Stimulated activated CD8-positive, alpha-beta memory T cell treated with anti-CD3 and anti-CD28 coated beads, Interleukin-2, amount 100 ng/mL, for 48 hours (primary cell): ENCODE data around the gene DESI1.
"Not testable (repeated sequence)": the region's sequence is repeated elsewhere in the genome, so short reads cannot be mapped to it uniquely, and the experiment has no call there.

Source experiments
- DNase-seq, 2 donors: peaks; one replicate each; pipeline ENCODE4 v3.0.0-alpha.2; 2020; ENCODE audit warnings: low read depth in 2 of 2

The DESI1 gene

GRCh38 chr22:41634610-41635009 lies 13.8 kb upstream of the DESI1 start:
- DNase-seq: not testable (repeated sequence)

DNA sequence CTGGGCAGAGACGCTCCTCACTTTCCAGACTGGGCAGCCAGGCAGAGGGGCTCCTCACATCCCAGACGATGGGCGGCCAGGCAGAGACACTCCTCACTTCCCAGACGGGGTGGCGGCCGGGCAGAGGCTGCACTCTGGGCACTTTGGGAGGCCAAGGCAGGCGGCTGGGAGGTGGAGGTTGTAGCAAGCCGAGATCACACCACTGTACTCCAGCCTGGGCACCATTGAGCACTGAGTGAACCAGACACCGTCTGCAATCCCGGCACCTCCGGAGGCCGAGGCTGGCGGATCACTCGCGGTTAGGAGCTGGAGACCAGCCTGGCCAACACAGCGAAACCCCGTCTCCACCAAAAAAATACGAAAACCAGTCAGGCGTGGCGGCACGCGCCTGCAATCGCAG lies 10.8 kb upstream of the DESI1 start:
- not testable (repeated sequence) for DNase-seq

GRCh38 chr22:41631115-41631514 lies 10.3 kb upstream of the DESI1 start:
- DNase-seq: not testable (repeated sequence)

DNA sequence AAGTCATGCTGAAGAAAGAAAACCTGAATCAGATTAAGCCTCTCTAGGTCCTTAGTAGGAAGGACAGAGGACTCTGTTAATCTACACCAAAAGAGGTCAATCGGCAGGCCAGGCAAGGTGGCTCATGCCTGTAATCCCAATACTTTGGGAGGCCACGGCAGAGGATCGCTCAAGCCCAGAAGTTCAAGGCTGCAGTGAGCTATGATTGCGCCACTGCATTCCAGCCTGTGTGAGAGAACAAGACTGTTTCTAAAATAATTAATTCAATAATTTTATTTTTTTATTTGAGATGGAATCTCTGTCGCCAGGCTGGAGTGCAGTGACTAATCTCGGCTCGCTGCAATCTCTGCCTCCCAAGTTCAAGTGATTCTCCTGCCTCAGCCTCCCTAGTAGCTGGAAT lies 4.7 kb upstream of the DESI1 start:
- DNase-seq: no peak

GRCh38 chr22:41621911-41622179 lies 1.0 kb upstream of the DESI1 start:
- DNase-seq: no peak

GRCh38 chr22:41621099-41621910 lies 462 bp upstream of the DESI1 start, which contains the start of gene XRCC6:
XRCC6 (plus strand) TSS chr22:41621295; CDS start chr22:41622005, 710 bp downstream.
- DNase-seq: peak; percentile 98 to 100

DNA sequence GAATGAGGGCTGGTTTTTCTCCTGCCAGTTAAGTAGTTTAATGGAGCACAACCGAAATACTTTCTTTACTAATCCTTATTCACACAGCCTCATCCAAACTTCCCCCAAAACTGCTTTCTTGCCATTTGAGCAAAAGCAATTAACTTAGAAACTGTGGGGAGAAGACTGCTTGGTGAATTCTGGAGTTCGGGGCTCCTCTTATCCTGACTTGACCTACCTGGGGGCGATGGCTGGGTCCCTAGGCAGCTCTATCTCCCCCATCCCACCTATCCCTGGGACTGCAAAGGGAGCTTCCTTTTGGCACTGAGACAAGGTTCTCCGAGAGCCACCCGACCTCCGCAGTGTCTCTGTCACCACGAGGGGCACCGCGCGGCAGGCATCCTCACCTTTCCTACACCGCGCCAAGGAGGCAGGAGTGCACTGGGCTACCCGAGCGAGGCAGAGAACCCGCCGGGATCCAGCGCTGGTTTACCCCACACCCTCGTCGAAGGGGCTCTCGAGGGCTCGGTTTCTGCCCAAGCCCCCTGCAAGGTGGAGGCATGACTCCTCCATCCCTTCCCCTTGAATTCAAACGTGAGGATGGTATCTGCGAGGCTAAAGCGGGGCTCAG lies 759 bp downstream of the DESI1 start:
- DNase-seq: peak; percentile 19 to 32

GRCh38 chr22:41613456-41613855 lies 7.4 kb downstream of the DESI1 start:
- no peak for DNase-seq

DNA sequence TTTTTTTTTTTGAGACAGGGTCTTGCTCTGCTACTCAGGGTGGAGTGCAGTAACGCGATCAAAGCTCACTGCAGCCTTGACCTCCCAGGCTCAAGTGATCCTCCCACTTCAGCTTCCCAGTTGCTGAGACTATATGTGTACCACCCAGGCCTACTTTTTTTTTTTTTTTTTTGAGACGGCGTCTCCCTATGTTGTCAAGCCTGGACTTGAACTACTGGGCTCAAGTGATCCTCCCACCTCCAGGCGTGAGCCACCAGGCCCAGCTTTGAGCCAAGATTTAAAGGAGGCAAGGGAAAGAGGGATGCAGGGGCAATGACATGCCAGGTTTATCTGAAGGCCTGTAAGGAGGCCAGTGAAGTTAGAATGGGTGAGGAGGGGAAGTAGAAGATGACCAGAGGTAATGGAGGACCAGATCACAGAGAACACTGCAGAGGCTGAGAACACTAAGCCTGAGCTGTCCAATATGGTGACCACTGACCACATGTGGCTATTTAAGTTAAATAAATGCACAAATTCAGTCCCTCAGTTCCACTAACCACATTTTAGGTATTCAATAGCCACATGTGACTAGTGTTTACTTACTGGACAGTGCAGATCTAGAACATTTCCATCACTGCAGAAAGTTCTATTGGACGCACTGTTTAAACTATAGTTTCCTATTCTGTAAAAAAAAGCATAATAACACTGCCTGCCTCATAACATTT lies 8.1 kb downstream of the DESI1 start:
- no peak for DNase-seq

- DNase-seq: no peak
Measured at GRCh38 chr22:41608386-41608785, 12.5 kb downstream of the DESI1 start.

GRCh38 chr22:41603873-41604332 lies 16.9 kb downstream of the DESI1 start:
- peak; percentile 40 to 45 for DNase-seq

GRCh38 chr22:41600976-41601375 lies 19.9 kb downstream of the DESI1 start:
- no peak for DNase-seq

GRCh38 chr22:41598891-41599635 lies 21.8 kb downstream of the DESI1 start:
- DNase-seq: no peak

GRCh38 chr22:41598081-41598480 lies 22.8 kb downstream of the DESI1 start:
- no peak for DNase-seq

DNA sequence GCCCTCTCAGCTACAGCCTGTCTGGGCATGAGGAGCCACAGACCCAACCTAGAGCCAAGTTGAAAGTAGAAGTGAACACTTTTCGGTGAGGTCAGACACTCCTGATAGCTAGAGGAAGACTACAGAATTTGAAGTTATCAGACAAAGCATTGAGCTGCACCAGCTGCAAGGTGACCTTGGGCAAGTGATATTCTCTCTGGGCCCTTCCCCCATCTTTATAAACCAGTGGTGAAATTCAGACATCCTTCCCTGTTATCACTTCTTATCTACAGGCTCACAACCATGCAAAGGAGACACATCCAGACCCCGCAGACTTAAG lies 23.2 kb downstream of the DESI1 start:
- DNase-seq: no peak

DNA sequence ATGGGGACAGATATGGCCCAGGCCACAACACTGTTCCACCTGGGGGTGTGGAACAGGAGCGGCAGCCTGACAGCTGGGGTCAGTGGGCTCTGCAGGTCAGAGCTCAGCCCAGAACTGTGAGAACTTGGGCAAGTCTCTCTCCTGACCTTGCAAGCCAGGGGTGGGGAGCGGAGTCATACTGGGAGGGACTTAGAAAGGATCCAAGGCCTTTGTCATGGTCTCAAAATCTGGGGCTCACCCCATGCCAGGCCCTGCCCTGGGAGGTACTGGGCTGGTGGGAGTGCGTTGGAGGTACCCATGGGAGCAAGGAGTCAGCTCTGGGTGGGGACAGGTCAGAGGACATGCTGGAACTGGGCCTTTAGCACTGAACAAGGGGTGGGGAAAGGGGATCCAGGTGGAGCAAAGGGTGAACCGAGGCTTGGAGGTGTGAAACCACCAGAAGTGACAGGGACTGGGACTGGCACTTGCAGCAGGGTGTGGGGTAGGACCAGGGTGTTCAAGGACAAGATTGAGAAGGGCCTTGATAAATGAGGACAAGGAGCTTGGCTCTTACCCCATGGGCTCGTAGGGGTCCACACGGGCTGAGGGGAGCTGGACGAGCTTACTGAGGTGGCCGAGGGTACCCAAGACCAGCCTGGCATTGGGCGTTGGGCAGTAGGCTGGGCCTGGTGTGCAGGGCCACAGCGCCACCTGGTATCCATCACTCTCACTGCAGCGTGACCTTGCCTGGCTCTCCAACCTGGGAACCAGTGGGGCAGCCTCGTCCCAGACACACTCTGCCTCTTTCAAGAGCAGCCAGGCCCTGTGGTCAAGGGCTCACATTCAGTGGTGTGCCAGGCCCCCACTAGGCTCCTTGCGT lies 23.8 kb downstream of the DESI1 start:
- DNase-seq: peak in 1 of 2 donors; percentile 33

GRCh38 chr22:41595703-41596102 lies 25.1 kb downstream of the DESI1 start:
- DNase-seq: no peak

DNA sequence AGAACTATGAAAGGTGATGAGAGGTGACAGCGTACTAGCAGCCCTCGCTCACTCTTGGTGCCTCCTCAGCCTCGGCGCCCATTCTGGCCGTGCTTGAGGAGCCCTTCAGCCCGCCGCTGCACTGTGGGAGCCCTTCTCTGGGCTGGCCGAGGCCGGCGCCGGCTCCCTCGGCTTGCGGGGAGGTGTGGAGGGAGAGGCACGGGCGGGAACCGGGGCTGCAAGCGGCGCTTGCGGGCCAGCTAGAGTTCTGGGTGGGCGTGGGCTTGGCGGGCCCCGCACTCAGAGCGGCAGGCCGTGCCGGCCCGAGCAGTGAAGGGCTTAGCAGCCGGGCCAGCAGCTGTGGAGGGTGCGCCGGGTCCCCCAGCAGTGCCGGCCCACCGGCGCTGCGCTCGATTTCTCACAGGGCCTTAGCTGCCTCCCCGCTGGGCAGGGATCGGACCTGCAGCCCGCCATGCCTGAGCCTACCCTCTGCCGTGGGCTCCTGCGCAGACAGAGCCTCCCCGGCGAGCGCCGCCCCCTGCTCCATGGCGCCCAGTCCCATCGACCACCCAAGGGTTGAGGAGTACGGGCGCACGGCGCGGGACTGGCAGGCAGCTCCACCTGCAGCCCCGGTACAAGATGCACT lies 27.4 kb downstream of the DESI1 start:
- DNase-seq: not testable (repeated sequence)

- DNase-seq: peak; percentile 100
Measured at GRCh38 chr22:41589391-41590241, 31.2 kb downstream of the DESI1 start, which contains the start of gene PMM1. PMM1 (minus strand) TSS chr22:41589840; CDS start chr22:41589805, 35 bp downstream.

DNA sequence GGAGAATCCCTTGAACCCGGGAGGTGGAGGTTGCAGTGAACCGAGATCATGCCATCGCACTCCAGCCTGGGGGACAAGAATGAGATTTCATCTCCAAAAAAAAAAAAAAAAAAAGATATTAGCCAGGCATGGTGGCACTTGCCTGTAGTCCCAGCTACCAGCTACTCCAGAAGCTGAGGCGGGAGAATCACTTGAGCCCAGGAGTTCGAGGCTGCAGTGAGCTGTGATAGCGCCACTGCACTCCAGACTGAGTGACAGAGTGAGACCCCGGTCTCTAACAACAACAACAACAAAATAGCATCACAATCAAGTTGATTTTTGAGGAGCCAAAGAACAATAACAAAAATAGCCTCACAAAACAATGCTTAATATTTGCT lies 33.5 kb downstream of the DESI1 start:
- DNase-seq: no peak
